K562 (cell line): Measurements from ENCODE around the gene IBA57. TPM values are rescaled to one million over a fixed set of nuclear protein-coding genes. Genes with fewer than 3 reads are reported as not detected.

Experiments
- ATAC-seq: fragments of 200-7000 bp; cut with Tn5 transposase; 3 replicates; pipeline ENCODE4 v1.9.1; 2020; ENCODE audit warnings: moderate library complexity
- BruUV-seq: library from RNA; stranded (reverse); fragments of 400-500 nt; replicated peaks from 2 replicates; lab custom pipeline; 2021; lab: Mats Ljungman, UMichigan
- CTCF ChIA-PET: fragments of 300-600 bp; formaldehyde crosslinking; extraction: SDS; loops from one replicate; lab custom pipeline; 2021; ENCODE audit warnings: low intra/inter-chr PET ratio; lab: Yijun Ruan, JAX
- POLR2A ChIA-PET: fragments of 300-600, 350-650 bp; sonication (Branson Sonifier 250); formaldehyde crosslinking; extraction: SDS; loops from one replicate; lab custom pipeline; 2021; ENCODE audit warnings: antibody characterized with exemption, inconsistent platforms; lab: Yijun Ruan, JAX
- DNase-seq, 4 experiments: peaks; one replicate each; pipeline versions ENCODE4 v3.0.0 to v3.0.0-alpha.2; 2011 to 2018; ENCODE audit warnings: low spot score in 3 of 4, mixed read lengths in 3 of 4; ENCODE audit errors: extremely low read depth in 1 of 4
- FAIRE-seq: peaks from 2 replicates; lab custom pipeline; 2011; peaks lifted over from hg19 to GRCh38; lab: Jason Lieb, UNC
- H2AFZ ChIP-seq: 2 replicates; pipeline ENCODE4 v1.6.0; 2011; ENCODE audit warnings: low read depth, low read length, control low read depth, inconsistent platforms
- H3K27ac ChIP-seq: fragments of 200-600 bp; 3 replicates; pipeline ENCODE4 v1.8.0; 2011; ENCODE audit warnings: low read depth, mild to moderate bottlenecking, control low read depth, inconsistent platforms, low read length, moderate library complexity, mixed read lengths; ENCODE audit errors: extremely low read depth
- H3K27me3 ChIP-seq, 2 experiments: fragments of 300-600 bp in 1 of 2; 2 replicates in 1 of 2; 3 replicates in 1 of 2; pipeline versions ENCODE4 v1.6.0 to v1.8.0; 2011; ENCODE audit warnings: inconsistent platforms in 2 of 2, low read length in 2 of 2, mild to moderate bottlenecking in 1 of 2, mixed read lengths in 1 of 2, moderate library complexity in 1 of 2; ENCODE audit not compliant: control insufficient read depth in 2 of 2, insufficient read depth in 2 of 2
- H3K36me3 ChIP-seq: fragments of 300-600 bp; 3 replicates; pipeline ENCODE4 v1.8.0; 2011; ENCODE audit warnings: mild to moderate bottlenecking, low read length, inconsistent platforms; ENCODE audit not compliant: control insufficient read depth, insufficient read depth
- H3K4me1 ChIP-seq, 2 experiments: fragments of 200-600 bp in 1 of 2; replicated peaks in 1 of 2; 2 replicates in 1 of 2; 3 replicates in 1 of 2; pipeline versions ENCODE4 v1.5.1 to v1.8.0; 2011; ENCODE audit warnings: inconsistent platforms in 2 of 2, low read length in 2 of 2, mild to moderate bottlenecking in 1 of 2, mixed read lengths in 1 of 2, moderate library complexity in 1 of 2; ENCODE audit not compliant: control insufficient read depth in 2 of 2, insufficient read depth in 2 of 2
- H3K4me2 ChIP-seq: 2 replicates; pipeline ENCODE4 v1.6.1; 2011; ENCODE audit warnings: low read length, control low read depth, inconsistent platforms, mixed read lengths; ENCODE audit not compliant: insufficient read depth
- H3K4me3 ChIP-seq: fragments of 200-600 bp; sonication (generic), shearing (Covaris generic); 2 replicates; pipeline ENCODE4 v1.5.1; 2016; ENCODE audit warnings: control low read depth, inconsistent platforms
- H3K79me2 ChIP-seq: fragments of 200-600 bp; 3 replicates; pipeline ENCODE4 v1.8.0; 2011; ENCODE audit warnings: low read length, inconsistent platforms; ENCODE audit not compliant: control insufficient read depth, insufficient read depth
- H3K9ac ChIP-seq, 2 experiments: 2 replicates each; pipeline versions ENCODE4 v1.6.0 to v1.6.1; 2011; ENCODE audit warnings: low read depth in 2 of 2, low read length in 2 of 2, control low read depth in 1 of 2, inconsistent platforms in 1 of 2, mild to moderate bottlenecking in 1 of 2, mixed read lengths in 1 of 2; ENCODE audit not compliant: insufficient read depth in 1 of 2
- H3K9me1 ChIP-seq: one replicate; pipeline ENCODE4 v1.6.0; 2011; ENCODE audit warnings: inconsistent platforms, mild to moderate bottlenecking, low read length, moderate library complexity; ENCODE audit not compliant: control insufficient read depth, insufficient read depth
- H3K9me3 ChIP-seq: replicated peaks from 2 replicates; pipeline ENCODE4 v1.5.1; 2011; ENCODE audit warnings: low read depth, low read length, inconsistent platforms; ENCODE audit not compliant: control insufficient read depth, insufficient read depth
- H4K20me1 ChIP-seq: replicated peaks from 2 replicates; pipeline ENCODE4 v1.6.1; 2011; ENCODE audit warnings: low read length, inconsistent platforms, mixed read lengths; ENCODE audit not compliant: control insufficient read depth, insufficient read depth
- GTF2F1 ChIP-seq: IDR thresholded peaks from 2 replicates; pipeline ENCODE4 v1.6.1; 2011; ENCODE audit warnings: low read depth, low read length, improper control_type of control experiment
- HDAC2 ChIP-seq: fragments of 450-650 bp; IDR thresholded peaks from 2 replicates; pipeline ENCODE4 v1.6.1; 2016; ENCODE audit warnings: mild to moderate bottlenecking
- ILK ChIP-seq: fragments of 450-650 bp; IDR thresholded peaks from 2 replicates; pipeline ENCODE4 v1.6.1; 2016; ENCODE audit warnings: missing genetic modification characterization, low read depth, mild to moderate bottlenecking, missing compliant biosample characterization, moderate library complexity, borderline replicate concordance
- NEUROD1 ChIP-seq: fragments of 150-350 bp; IDR thresholded peaks from 2 replicates; pipeline ENCODE4 v1.6.1; 2014; ENCODE audit warnings: borderline replicate concordance, low read length, low read depth; ENCODE audit not compliant: partially characterized antibody
- PCBP1 ChIP-seq: fragments of 200-400 bp; formaldehyde crosslinking; IDR thresholded peaks from 2 replicates; pipeline ENCODE4 v1.6.1; 2018; ENCODE audit warnings: mild to moderate bottlenecking, low read depth, low read length; ENCODE audit not compliant: poor library complexity, severe bottlenecking
- SMC3 ChIP-seq: conservative IDR thresholded peaks from 2 replicates; pipeline ENCODE4 v1.6.1; 2011; ENCODE audit warnings: low read depth, low read length, improper control_type of control experiment; ENCODE audit not compliant: insufficient read depth
- YY1 ChIP-seq, 3 experiments: IDR thresholded peaks; 2 replicates each; pipeline ENCODE4 v1.6.1; 2011; ENCODE audit warnings: low read length in 2 of 3, mild to moderate bottlenecking in 2 of 3, moderate library complexity in 2 of 3, borderline replicate concordance in 1 of 3, control low read depth in 1 of 3, low read depth in 1 of 3; ENCODE audit not compliant: insufficient read depth in 3 of 3, insufficient replicate concordance in 2 of 3, control insufficient read depth in 1 of 3, insufficient read length in 1 of 3; ENCODE audit errors: extremely low read depth in 1 of 3
- WGBS: fragments of 100-300 bp; shearing (Covaris generic); methylation state at CpG from one replicate; pipeline ENCODE4 v1.1.6; 2016; ENCODE audit warnings: low coverage, mixed read lengths; ENCODE audit not compliant: insufficient coverage; ENCODE audit errors: missing lambda C conversion rate; 5-methylcytosine and 5-hydroxymethylcytosine counted together
- in situ Hi-C: fragments of 300-500 bp; cut with MboI; formaldehyde crosslinking; loops from 4 replicates; pipeline ENCODE4 v1.15.0; 2018; ENCODE audit warnings: inconsistent platforms, mixed read lengths
- intact Hi-C: fragments of 100-400 bp; cut with micrococcal nuclease; formaldehyde crosslinking; loops from 2 replicates; pipeline ENCODE4 v1.14.2; 2022
- polyA plus RNA-seq, 8 experiments: library from polyadenylated mRNA; depleted of rRNA in 4 of 8; stranded (reverse) in 5 of 8; unstranded in 3 of 8; fragments of >200 nt; fragmentation: Nextera tagmentation in 2 of 8; fragmentation: Illumina TruSeq in 1 of 8; extraction: Ambion mirVana in 2 of 8; extraction: Trizol in 1 of 8; gene quantifications; 2 replicates each; pipeline versions ENCODE4 v1.2.1 to v1.2.3, GENCODE V29; 2011 to 2014; ENCODE audit warnings: inconsistent platforms in 1 of 8, missing spikeins in 1 of 8
- total RNA-seq, 7 experiments: library from RNA; depleted of rRNA in 6 of 7; stranded (reverse); fragments of >200 nt in 6 of 7; fragmentation: Illumina TruSeq in 2 of 7; extraction: Trizol in 2 of 7; gene quantifications; 2 replicates each; pipeline versions ENCODE4 v1.2.1 to v1.2.3, GENCODE V29; 2011 to 2021; ENCODE audit warnings: low replicate concordance in 1 of 7
- TF ChIP-seq, protein P1 (sequence below): fragments of 450-650 bp; IDR thresholded peaks from 2 replicates; pipeline ENCODE4 v1.6.1; 2016; ENCODE audit warnings: low read depth, mild to moderate bottlenecking, moderate library complexity
- TF ChIP-seq, protein P2 (sequence below): sonication (generic); formaldehyde crosslinking; IDR thresholded peaks from 2 replicates; pipeline ENCODE4 v1.4.0; 2020; ENCODE audit warnings: mild to moderate bottlenecking, missing genetic modification reagents
- TF ChIP-seq, protein P3 (sequence below): fragments of 450-650 bp; IDR thresholded peaks from 2 replicates; pipeline ENCODE4 v1.6.1; 2016; ENCODE audit warnings: missing biosample characterization, missing genetic modification characterization

The IBA57 gene
- total and polyA plus RNA-seq, 9 of the 15 experiments (the other 6 are each of a cell fraction or from before 2014, with no cell fraction given), result 0.77 to 15.5 (median 2.7) TPM

DNA sequence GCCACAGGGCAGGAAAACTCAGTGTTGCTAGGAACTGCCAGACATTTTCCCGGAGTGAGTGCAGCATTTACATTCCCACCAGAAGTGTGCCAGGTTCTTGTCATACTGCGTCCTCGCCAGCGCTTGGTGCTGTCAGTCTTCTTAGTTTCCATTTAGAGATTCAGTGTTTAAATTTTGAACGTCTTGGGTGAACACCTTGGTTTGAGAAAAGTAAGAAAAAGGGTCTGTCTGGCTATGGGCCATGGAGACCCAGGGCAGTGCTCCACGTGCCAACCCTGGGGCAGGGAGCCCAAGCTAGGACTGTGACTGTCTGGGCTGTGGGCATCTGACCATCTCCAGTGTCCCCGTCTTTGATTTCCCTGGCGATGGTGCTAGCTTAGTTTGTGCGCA lies 16.0 kb downstream of the IBA57 start:
- H3K4me3 ChIP-seq, result no peak overlapping the region
- H3K79me2 ChIP-seq, result no peaks in the 10 kb centered on the region
- in situ Hi-C loops (no loop called here), intact Hi-C loops (loop anchor here (5.0 kb wide), 1 partner anchor 49 kb away; no protein-coding TSS in a partner anchor)
- FAIRE-seq (no peak), DNase-seq (no peak), ATAC-seq (no peak)
- 68% methylated on average over 9 of the region's 9 CpGs for WGBS
- H3K4me2 ChIP-seq, result no peak overlapping the region
- POLR2A ChIA-PET, result no interaction called here
- peaks cover 19 to 22% of the 10 kb centered on the region in 2 experiments; a peak in 4 of 5 replicates for H3K4me1 ChIP-seq
- H3K9me1 ChIP-seq, result no peaks in the 10 kb centered on the region
- H4K20me1 ChIP-seq, result 0 out of 2 replicates have a peak, but pooled peaks cover 4% of the 10 kb centered on the region
- BruUV-seq, result no TSS peak
- no peaks in the 10 kb centered on the region for H3K27me3 ChIP-seq
- no peak overlapping the region for H3K27ac ChIP-seq
- peak overlapping the region in 1 of 2 experiments; percentile 60; a peak in 1 of 4 replicates for H3K9ac ChIP-seq
- H2AFZ ChIP-seq, result no peak overlapping the region
- H3K36me3 ChIP-seq, result no peaks in the 10 kb centered on the region
- H3K9me3 ChIP-seq, result no peaks in the 10 kb centered on the region
- CTCF ChIA-PET, result no interaction called here
- no peak for TF ChIP-seq SMC3
- TF ChIP-seq, protein P1, sequence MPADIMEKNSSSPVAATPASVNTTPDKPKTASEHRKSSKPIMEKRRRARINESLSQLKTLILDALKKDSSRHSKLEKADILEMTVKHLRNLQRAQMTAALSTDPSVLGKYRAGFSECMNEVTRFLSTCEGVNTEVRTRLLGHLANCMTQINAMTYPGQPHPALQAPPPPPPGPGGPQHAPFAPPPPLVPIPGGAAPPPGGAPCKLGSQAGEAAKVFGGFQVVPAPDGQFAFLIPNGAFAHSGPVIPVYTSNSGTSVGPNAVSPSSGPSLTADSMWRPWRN, result no peak
- TF ChIP-seq YY1 (IDR thresholded peaks at IDR 0.05; ENCODE audit: borderline replicate concordance in 1 of 3, control insufficient read depth in 1 of 3, extremely low read depth in 1 of 3, insufficient read depth in 3 of 3, insufficient read length in 1 of 3, insufficient replicate concordance in 2 of 3, low read depth in 1 of 3, low read length in 2 of 3), result no peak
- TF ChIP-seq, protein P2, sequence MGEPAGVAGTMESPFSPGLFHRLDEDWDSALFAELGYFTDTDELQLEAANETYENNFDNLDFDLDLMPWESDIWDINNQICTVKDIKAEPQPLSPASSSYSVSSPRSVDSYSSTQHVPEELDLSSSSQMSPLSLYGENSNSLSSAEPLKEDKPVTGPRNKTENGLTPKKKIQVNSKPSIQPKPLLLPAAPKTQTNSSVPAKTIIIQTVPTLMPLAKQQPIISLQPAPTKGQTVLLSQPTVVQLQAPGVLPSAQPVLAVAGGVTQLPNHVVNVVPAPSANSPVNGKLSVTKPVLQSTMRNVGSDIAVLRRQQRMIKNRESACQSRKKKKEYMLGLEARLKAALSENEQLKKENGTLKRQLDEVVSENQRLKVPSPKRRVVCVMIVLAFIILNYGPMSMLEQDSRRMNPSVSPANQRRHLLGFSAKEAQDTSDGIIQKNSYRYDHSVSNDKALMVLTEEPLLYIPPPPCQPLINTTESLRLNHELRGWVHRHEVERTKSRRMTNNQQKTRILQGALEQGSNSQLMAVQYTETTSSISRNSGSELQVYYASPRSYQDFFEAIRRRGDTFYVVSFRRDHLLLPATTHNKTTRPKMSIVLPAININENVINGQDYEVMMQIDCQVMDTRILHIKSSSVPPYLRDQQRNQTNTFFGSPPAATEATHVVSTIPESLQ, result no peak
- no peak for TF ChIP-seq PCBP1
- no peak for TF ChIP-seq ILK (tag)
- TF ChIP-seq GTF2F1, result no peak
- TF ChIP-seq, protein P3, sequence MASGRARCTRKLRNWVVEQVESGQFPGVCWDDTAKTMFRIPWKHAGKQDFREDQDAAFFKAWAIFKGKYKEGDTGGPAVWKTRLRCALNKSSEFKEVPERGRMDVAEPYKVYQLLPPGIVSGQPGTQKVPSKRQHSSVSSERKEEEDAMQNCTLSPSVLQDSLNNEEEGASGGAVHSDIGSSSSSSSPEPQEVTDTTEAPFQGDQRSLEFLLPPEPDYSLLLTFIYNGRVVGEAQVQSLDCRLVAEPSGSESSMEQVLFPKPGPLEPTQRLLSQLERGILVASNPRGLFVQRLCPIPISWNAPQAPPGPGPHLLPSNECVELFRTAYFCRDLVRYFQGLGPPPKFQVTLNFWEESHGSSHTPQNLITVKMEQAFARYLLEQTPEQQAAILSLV (tag), result no peak
- no peak for TF ChIP-seq NEUROD1
- no peak for TF ChIP-seq HDAC2
